ENCODE measurements around the gene ACTA2.

The ACTA2 gene

GRCh38 chr10:88888810-88889445, 63.6 kb downstream of the ACTA2 start:
- H4K20me1 ChIP-seq: no peaks in the 10 kb centered on the region
- H3K4me1 ChIP-seq: peaks cover 7% of the 10 kb centered on the region; the same call in 1 of the 2 replicates
- H3K4me2 ChIP-seq: no peak overlapping the region
- no peaks in the 10 kb centered on the region for H3K36me3 ChIP-seq
- no peak overlapping the region for H3K27ac ChIP-seq
- no peak overlapping the region for H3K4me3 ChIP-seq
- H3K9me3 ChIP-seq: no peaks in the 10 kb centered on the region
- H3K27me3 ChIP-seq: no peaks in the 10 kb centered on the region
- no peak for TF ChIP-seq Cebpa-rat (IDR thresholded peaks at IDR 0.05)
- no peak overlapping the region for H3K9ac ChIP-seq

DNA sequence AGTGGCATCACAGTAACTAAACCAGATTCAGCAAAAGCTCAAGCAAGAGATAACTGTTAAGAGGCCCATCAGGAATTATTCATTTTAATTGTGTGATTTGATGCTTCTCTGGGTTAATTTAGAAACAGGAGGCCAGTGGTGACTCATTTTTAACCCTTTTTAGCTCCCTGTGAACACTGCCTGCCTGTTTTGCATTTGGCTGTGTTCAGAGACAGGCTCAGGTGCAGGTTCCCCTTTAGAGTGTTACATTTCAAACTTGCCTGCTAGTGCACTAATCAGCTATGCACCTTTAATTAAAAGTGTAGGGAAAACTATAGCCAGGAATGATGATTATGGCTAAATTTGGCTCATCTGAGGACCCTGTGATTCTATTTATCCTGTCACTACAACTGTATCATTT, 66.0 kb downstream of the ACTA2 start:
- Histone ChIP-seq H3K9ac (no peak overlapping the region), H3K27me3 (no peaks in the 10 kb centered on the region), H3K27ac (no peak overlapping the region), H3K4me1 (peaks cover 18% of the 10 kb centered on the region), H3K36me3 (no peaks in the 10 kb centered on the region), H3K9me3 (no peaks in the 10 kb centered on the region), H3K4me2 (no peak overlapping the region), H4K20me1 (no peaks in the 10 kb centered on the region), H3K4me3 (no peak overlapping the region)
- TF ChIP-seq Cebpa-rat (IDR thresholded peaks at IDR 0.05): no peak
